GM21526 (cell line): Measurements from ENCODE around the gene TBX2.
"Not testable (repeated sequence)": the region's sequence is repeated elsewhere in the genome, so short reads cannot be mapped to it uniquely, and the experiment has no call there.

Source experiments
- ATAC-seq: cut with Tn5 transposase; IDR thresholded peaks from one replicate; pipeline ENCODE4 v1.9.1; 2021; ENCODE audit warnings: moderate library complexity; ENCODE audit not compliant: unreplicated experiment, low FRiP score

The TBX2 gene

GRCh38 chr17:61399131-61400065, at the start of gene TBX2:
Gene TBX2, plus strand, starts transcription at chr17:61399843. Its CDS starts 334 bp downstream, at chr17:61400177.
- no peak for ATAC-seq

- no peak for ATAC-seq
Measured at GRCh38 chr17:61351745-61352407, 47.8 kb upstream of the TBX2 start.

GRCh38 chr17:61352408-61352770, 47.3 kb upstream of the TBX2 start:
- ATAC-seq: no peak

- no peak for ATAC-seq
Measured at GRCh38 chr17:61352781-61353491, 46.7 kb upstream of the TBX2 start.

GRCh38 chr17:61353615-61354014, 46.0 kb upstream of the TBX2 start:
- ATAC-seq: no peak

GRCh38 chr17:61354895-61355874, 44.5 kb upstream of the TBX2 start:
- no peak for ATAC-seq

GRCh38 chr17:61357061-61357460, 42.6 kb upstream of the TBX2 start:
- not testable (repeated sequence) for ATAC-seq

GRCh38 chr17:61359513-61359912, 40.1 kb upstream of the TBX2 start:
- ATAC-seq: not testable (repeated sequence)

GRCh38 chr17:61360318-61360943, 39.2 kb upstream of the TBX2 start:
- no peak for ATAC-seq

GRCh38 chr17:61361084-61361483, 38.6 kb upstream of the TBX2 start:
- ATAC-seq: no peak

- ATAC-seq: no peak
Measured at GRCh38 chr17:61362396-61362795, 37.2 kb upstream of the TBX2 start.

- ATAC-seq: no peak
Measured at GRCh38 chr17:61362852-61363600, 36.6 kb upstream of the TBX2 start.

GRCh38 chr17:61363601-61364462, 35.8 kb upstream of the TBX2 start:
- no peak for ATAC-seq

GRCh38 chr17:61364463-61364846, 35.2 kb upstream of the TBX2 start:
- ATAC-seq: no peak

GRCh38 chr17:61366076-61366714, 33.4 kb upstream of the TBX2 start:
- ATAC-seq: no peak

GRCh38 chr17:61366715-61367413, 32.8 kb upstream of the TBX2 start:
- no peak for ATAC-seq
